ENCODE results near the gene CNOT2. TPM values are rescaled to one million over a fixed set of nuclear protein-coding genes. Genes with fewer than 3 reads are reported as not detected.

The CNOT2 gene
- total RNA-seq, 1 experiment from 2014 or later, result 49.3 TPM

DNA sequence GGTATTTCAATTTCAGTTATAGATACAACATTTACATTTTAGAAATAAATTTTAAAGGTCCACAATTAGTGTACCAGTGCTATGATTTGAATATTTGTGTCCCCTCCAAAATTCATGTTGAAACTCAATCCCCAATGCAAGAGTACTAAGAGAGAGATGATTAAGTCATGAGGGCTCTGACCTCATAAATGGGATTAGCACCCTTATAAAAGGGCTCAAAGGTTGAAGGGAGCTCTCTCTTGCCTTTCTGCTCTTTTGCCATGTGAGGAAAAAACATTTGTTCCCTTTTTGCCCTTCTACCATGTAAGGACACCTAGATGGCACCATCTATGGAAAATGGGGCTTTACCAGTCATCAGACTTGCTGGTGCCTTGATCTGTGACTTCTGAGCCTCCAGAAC is 25.8 kb upstream of the CNOT2 start:
- no peak overlapping the region for H3K27ac ChIP-seq (ENCODE audit: low read length)
- H3K27me3 ChIP-seq (ENCODE audit: control insufficient read depth, insufficient read depth, low read length), result no peaks in the 10 kb centered on the region
- H3K9me3 ChIP-seq (ENCODE audit: control insufficient read depth, insufficient read depth, low read depth, low read length), result no peaks in the 10 kb centered on the region
- H3K36me3 ChIP-seq (ENCODE audit: control insufficient read depth, insufficient read depth, low read length), result no peaks in the 10 kb centered on the region
- TF ChIP-seq TCF7L2 (IDR thresholded peaks at IDR 0.05; ENCODE audit: low read depth, low read length), result no peak
- TF ChIP-seq, protein P1, sequence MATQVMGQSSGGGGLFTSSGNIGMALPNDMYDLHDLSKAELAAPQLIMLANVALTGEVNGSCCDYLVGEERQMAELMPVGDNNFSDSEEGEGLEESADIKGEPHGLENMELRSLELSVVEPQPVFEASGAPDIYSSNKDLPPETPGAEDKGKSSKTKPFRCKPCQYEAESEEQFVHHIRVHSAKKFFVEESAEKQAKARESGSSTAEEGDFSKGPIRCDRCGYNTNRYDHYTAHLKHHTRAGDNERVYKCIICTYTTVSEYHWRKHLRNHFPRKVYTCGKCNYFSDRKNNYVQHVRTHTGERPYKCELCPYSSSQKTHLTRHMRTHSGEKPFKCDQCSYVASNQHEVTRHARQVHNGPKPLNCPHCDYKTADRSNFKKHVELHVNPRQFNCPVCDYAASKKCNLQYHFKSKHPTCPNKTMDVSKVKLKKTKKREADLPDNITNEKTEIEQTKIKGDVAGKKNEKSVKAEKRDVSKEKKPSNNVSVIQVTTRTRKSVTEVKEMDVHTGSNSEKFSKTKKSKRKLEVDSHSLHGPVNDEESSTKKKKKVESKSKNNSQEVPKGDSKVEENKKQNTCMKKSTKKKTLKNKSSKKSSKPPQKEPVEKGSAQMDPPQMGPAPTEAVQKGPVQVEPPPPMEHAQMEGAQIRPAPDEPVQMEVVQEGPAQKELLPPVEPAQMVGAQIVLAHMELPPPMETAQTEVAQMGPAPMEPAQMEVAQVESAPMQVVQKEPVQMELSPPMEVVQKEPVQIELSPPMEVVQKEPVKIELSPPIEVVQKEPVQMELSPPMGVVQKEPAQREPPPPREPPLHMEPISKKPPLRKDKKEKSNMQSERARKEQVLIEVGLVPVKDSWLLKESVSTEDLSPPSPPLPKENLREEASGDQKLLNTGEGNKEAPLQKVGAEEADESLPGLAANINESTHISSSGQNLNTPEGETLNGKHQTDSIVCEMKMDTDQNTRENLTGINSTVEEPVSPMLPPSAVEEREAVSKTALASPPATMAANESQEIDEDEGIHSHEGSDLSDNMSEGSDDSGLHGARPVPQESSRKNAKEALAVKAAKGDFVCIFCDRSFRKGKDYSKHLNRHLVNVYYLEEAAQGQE (IDR thresholded peaks at IDR 0.05; ENCODE audit: insufficient read depth in 1 of 2, low read depth in 2 of 2, low read length in 1 of 2), result no peak
- TF ChIP-seq POLR2AphosphoS5 (IDR thresholded peaks at IDR 0.05; ENCODE audit: low read depth, low read length), result no peak
- no peak for TF ChIP-seq SIN3A (IDR thresholded peaks at IDR 0.05; ENCODE audit: borderline replicate concordance, insufficient read depth, low read depth, low read length)
- TF ChIP-seq, protein P2, sequence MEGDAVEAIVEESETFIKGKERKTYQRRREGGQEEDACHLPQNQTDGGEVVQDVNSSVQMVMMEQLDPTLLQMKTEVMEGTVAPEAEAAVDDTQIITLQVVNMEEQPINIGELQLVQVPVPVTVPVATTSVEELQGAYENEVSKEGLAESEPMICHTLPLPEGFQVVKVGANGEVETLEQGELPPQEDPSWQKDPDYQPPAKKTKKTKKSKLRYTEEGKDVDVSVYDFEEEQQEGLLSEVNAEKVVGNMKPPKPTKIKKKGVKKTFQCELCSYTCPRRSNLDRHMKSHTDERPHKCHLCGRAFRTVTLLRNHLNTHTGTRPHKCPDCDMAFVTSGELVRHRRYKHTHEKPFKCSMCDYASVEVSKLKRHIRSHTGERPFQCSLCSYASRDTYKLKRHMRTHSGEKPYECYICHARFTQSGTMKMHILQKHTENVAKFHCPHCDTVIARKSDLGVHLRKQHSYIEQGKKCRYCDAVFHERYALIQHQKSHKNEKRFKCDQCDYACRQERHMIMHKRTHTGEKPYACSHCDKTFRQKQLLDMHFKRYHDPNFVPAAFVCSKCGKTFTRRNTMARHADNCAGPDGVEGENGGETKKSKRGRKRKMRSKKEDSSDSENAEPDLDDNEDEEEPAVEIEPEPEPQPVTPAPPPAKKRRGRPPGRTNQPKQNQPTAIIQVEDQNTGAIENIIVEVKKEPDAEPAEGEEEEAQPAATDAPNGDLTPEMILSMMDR (IDR thresholded peaks at IDR 0.05), result no peak
- H3K4me3 ChIP-seq (ENCODE audit: low read depth in 2 of 2, low read length in 2 of 2), result no peak overlapping the region
- in situ Hi-C loops (cut with HindIII; ENCODE audit: low pct_unique_long_range_greater_than_20kb, low sequenced_read_pairs) (no loop called here), intact Hi-C loops (cut with micrococcal nuclease; ENCODE audit: unreplicated experiment) (no loop called here)
- POLR2A ChIA-PET, result no interaction called here
- no peaks in the 10 kb centered on the region for H3K4me1 ChIP-seq (ENCODE audit: control insufficient read depth, insufficient read depth, low read length)
- no peak for ATAC-seq
- DNase-seq (ENCODE audit: low read depth, low spot score), result no peak
- CTCF ChIA-PET, result no interaction called here
- BruUV-seq (replicated peaks), result no TSS peak

DNA sequence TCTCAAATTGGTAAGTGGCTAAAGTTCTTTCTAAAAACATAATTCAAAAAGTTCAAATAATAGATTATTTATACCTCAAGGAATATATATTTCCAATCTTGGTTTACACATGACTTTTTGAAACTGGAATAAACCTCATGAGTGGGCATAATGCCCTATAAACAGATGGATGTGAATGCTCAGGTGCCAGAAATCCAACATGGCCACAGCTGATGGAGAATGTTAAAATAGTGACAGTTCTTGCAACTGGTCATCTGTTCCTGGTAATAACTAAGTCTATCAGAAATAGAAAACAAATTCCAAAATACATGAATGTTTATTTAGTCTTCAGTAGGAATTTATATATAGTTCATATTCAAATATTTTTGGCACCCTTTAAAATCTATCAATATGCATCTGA is 21.6 kb upstream of the CNOT2 start:
- POLR2A ChIA-PET, result no interaction called here
- CTCF ChIA-PET, result no interaction called here
- H3K27ac ChIP-seq (ENCODE audit: low read length), result no peak overlapping the region
- no peaks in the 10 kb centered on the region for H3K9me3 ChIP-seq (ENCODE audit: control insufficient read depth, insufficient read depth, low read depth, low read length)
- H3K4me1 ChIP-seq (ENCODE audit: control insufficient read depth, insufficient read depth, low read length), result no peaks in the 10 kb centered on the region
- no peak overlapping the region for H3K4me3 ChIP-seq (ENCODE audit: low read depth in 2 of 2, low read length in 2 of 2)
- no peak for TF ChIP-seq TCF7L2 (IDR thresholded peaks at IDR 0.05; ENCODE audit: low read depth, low read length)
- TF ChIP-seq, protein P2 (IDR thresholded peaks at IDR 0.05), result no peak
- no peak for TF ChIP-seq SIN3A (IDR thresholded peaks at IDR 0.05; ENCODE audit: borderline replicate concordance, insufficient read depth, low read depth, low read length)
- TF ChIP-seq, protein P1 (IDR thresholded peaks at IDR 0.05; ENCODE audit: insufficient read depth in 1 of 2, low read depth in 2 of 2, low read length in 1 of 2), result no peak
- no peak for TF ChIP-seq POLR2AphosphoS5 (IDR thresholded peaks at IDR 0.05; ENCODE audit: low read depth, low read length)
- H3K27me3 ChIP-seq (ENCODE audit: control insufficient read depth, insufficient read depth, low read length), result no peaks in the 10 kb centered on the region; the same call in 1 of the 2 replicates
- BruUV-seq (replicated peaks), result no TSS peak
- no peaks in the 10 kb centered on the region for H3K36me3 ChIP-seq (ENCODE audit: control insufficient read depth, insufficient read depth, low read length)
- DNase-seq (ENCODE audit: low read depth, low spot score), result no peak
- in situ Hi-C loops (cut with HindIII; ENCODE audit: low pct_unique_long_range_greater_than_20kb, low sequenced_read_pairs), result no loop called here
- no peak for ATAC-seq
- intact Hi-C loops (cut with micrococcal nuclease; ENCODE audit: unreplicated experiment), result no loop called here
